Activated CD4-positive, alpha-beta T cell treated with anti-CD3 and anti-CD28 coated beads, Interleukin-2, amount 10 ng/mL, durations not matched to agents 24 days and 14 days (primary cell): Measurements from ENCODE around the gene UBR7. TPM values are rescaled to one million over a fixed set of nuclear protein-coding genes. Genes with fewer than 3 reads are reported as not detected.
"Not testable (repeated sequence)": the region's sequence is repeated elsewhere in the genome, so short reads cannot be mapped to it uniquely, and the experiment has no call there.

ENCODE experiments used
- DNase-seq: peaks from one replicate; pipeline ENCODE4 v3.0.0; 2022
- H3K27ac Mint-ChIP-seq: one replicate; pipeline ENCODE4 v1.8.0; 2022; ENCODE audit warnings: mild to moderate bottlenecking, mixed read lengths
- H3K27me3 Mint-ChIP-seq: one replicate; pipeline ENCODE4 v1.8.0; 2022; ENCODE audit warnings: mixed read lengths
- H3K36me3 Mint-ChIP-seq: one replicate; pipeline ENCODE4 v1.8.0; 2022; ENCODE audit warnings: low read depth, mild to moderate bottlenecking, mixed read lengths
- H3K4me1 Mint-ChIP-seq: one replicate; pipeline ENCODE4 v1.8.0; 2021; ENCODE audit warnings: mixed read lengths
- H3K4me3 Mint-ChIP-seq: one replicate; pipeline ENCODE4 v1.8.0; 2022; ENCODE audit warnings: mild to moderate bottlenecking, moderate library complexity, mixed read lengths
- H3K9me3 Mint-ChIP-seq: one replicate; pipeline ENCODE4 v1.8.0; 2021; ENCODE audit warnings: mixed read lengths
- intact Hi-C: fragments of 100-400 bp; cut with micrococcal nuclease; formaldehyde crosslinking; loops from one replicate; pipeline ENCODE4 v1.15.1; 2023
- total RNA-seq: library from RNA; stranded (reverse); gene quantifications from 2 replicates; pipeline ENCODE4 v1.2.3, GENCODE V29; 2022

The UBR7 gene
- 32.5 and 35.3 TPM in 2 replicates for total RNA-seq

GRCh38 chr14:93206793-93207467 lies at the start of gene UBR7, which contains the start of gene GON7:
UBR7 (plus strand) TSS chr14:93207256; CDS start chr14:93207292, 36 bp downstream.
GON7 (minus strand) TSS chr14:93207065; CDS start chr14:93207037, 28 bp downstream.
- peak; percentile 98 for DNase-seq
- H3K27me3 Mint-ChIP-seq, result no peaks in the 10 kb centered on the region
- peak within 1 kb of the TSS; percentile 97 for H3K27ac Mint-ChIP-seq
- intact Hi-C loops, result loop anchor here (1.0 to 5.0 kb wide), 4 partner anchors 22 to 412 kb away; partner anchors contain the start of genes BTBD7, GOLGA5, ITPK1 and LYSET
- no peaks in the 10 kb centered on the region for H3K9me3 Mint-ChIP-seq
- H3K4me3 Mint-ChIP-seq, result peak within 1 kb of the TSS; percentile 74
- H3K4me1 Mint-ChIP-seq, result peaks cover 32% of the 10 kb centered on the region
- H3K36me3 Mint-ChIP-seq, result peaks cover 15% of the 10 kb centered on the region

GRCh38 chr14:93158349-93158748 lies 48.7 kb upstream of the UBR7 start:
- H3K36me3 Mint-ChIP-seq, H3K27me3 Mint-ChIP-seq, H3K4me3 Mint-ChIP-seq, H3K4me1 Mint-ChIP-seq, H3K9me3 Mint-ChIP-seq, intact Hi-C loops, H3K27ac Mint-ChIP-seq, DNase-seq: not testable (repeated sequence)

GRCh38 chr14:93159625-93160352 lies 47.3 kb upstream of the UBR7 start:
- H3K27me3 Mint-ChIP-seq, H3K9me3 Mint-ChIP-seq, intact Hi-C loops, H3K4me3 Mint-ChIP-seq, H3K4me1 Mint-ChIP-seq, DNase-seq, H3K36me3 Mint-ChIP-seq, H3K27ac Mint-ChIP-seq: not testable (repeated sequence)

GRCh38 chr14:93160353-93160801 lies 46.7 kb upstream of the UBR7 start:
- no peaks in the 10 kb centered on the region for H3K9me3 Mint-ChIP-seq
- H3K36me3 Mint-ChIP-seq, result no peaks in the 10 kb centered on the region
- H3K4me1 Mint-ChIP-seq, result no peaks in the 10 kb centered on the region
- no peak for DNase-seq
- intact Hi-C loops, result no loop called here
- no peak overlapping the region for H3K4me3 Mint-ChIP-seq
- H3K27me3 Mint-ChIP-seq, result peaks cover 2% of the 10 kb centered on the region
- H3K27ac Mint-ChIP-seq, result no peak overlapping the region

GRCh38 chr14:93161411-93161940 lies 45.6 kb upstream of the UBR7 start:
- Mint-ChIP-seq H3K4me1 (no peaks in the 10 kb centered on the region), H3K4me3 (no peak overlapping the region), H3K36me3 (no peaks in the 10 kb centered on the region), H3K27ac (no peak overlapping the region), H3K9me3 (no peaks in the 10 kb centered on the region), H3K27me3 (peaks cover 2% of the 10 kb centered on the region)
- DNase-seq, result no peak
- intact Hi-C loops, result no loop called here

- Mint-ChIP-seq H3K36me3 (no peaks in the 10 kb centered on the region), H3K4me3 (no peak overlapping the region), H3K27me3 (no peaks in the 10 kb centered on the region), H3K4me1 (no peaks in the 10 kb centered on the region), H3K27ac (no peak overlapping the region), H3K9me3 (no peaks in the 10 kb centered on the region)
- no peak for DNase-seq
- intact Hi-C loops, result no loop called here
These were observed 43.5 kb upstream of the UBR7 start for GRCh38 chr14:93163564-93163963.

- H3K27me3 Mint-ChIP-seq, DNase-seq, H3K27ac Mint-ChIP-seq, H3K36me3 Mint-ChIP-seq, H3K9me3 Mint-ChIP-seq, H3K4me1 Mint-ChIP-seq, H3K4me3 Mint-ChIP-seq, intact Hi-C loops: not testable (repeated sequence)
These were observed 41.5 kb upstream of the UBR7 start for GRCh38 chr14:93165271-93166265.

GRCh38 chr14:93168610-93169009 lies 38.4 kb upstream of the UBR7 start:
- H3K4me3 Mint-ChIP-seq, DNase-seq, H3K36me3 Mint-ChIP-seq, intact Hi-C loops, H3K4me1 Mint-ChIP-seq, H3K9me3 Mint-ChIP-seq, H3K27me3 Mint-ChIP-seq, H3K27ac Mint-ChIP-seq: not testable (repeated sequence)

- H3K27ac Mint-ChIP-seq, H3K36me3 Mint-ChIP-seq, H3K27me3 Mint-ChIP-seq, H3K4me3 Mint-ChIP-seq, H3K4me1 Mint-ChIP-seq, intact Hi-C loops, H3K9me3 Mint-ChIP-seq, DNase-seq: not testable (repeated sequence)
These were observed 37.4 kb upstream of the UBR7 start for GRCh38 chr14:93169619-93170018.

GRCh38 chr14:93170141-93170540 lies 36.9 kb upstream of the UBR7 start:
- DNase-seq, H3K36me3 Mint-ChIP-seq, H3K9me3 Mint-ChIP-seq, intact Hi-C loops, H3K4me3 Mint-ChIP-seq, H3K27me3 Mint-ChIP-seq, H3K4me1 Mint-ChIP-seq, H3K27ac Mint-ChIP-seq: not testable (repeated sequence)

GRCh38 chr14:93171376-93171775 lies 35.7 kb upstream of the UBR7 start:
- H3K9me3 Mint-ChIP-seq, result no peaks in the 10 kb centered on the region
- H3K4me3 Mint-ChIP-seq, result no peak overlapping the region
- H3K4me1 Mint-ChIP-seq, result peaks cover 2% of the 10 kb centered on the region
- DNase-seq, result no peak
- peaks cover 3% of the 10 kb centered on the region for H3K27me3 Mint-ChIP-seq
- intact Hi-C loops, result no loop called here
- H3K36me3 Mint-ChIP-seq, result no peaks in the 10 kb centered on the region
- H3K27ac Mint-ChIP-seq, result no peak overlapping the region

- peaks cover 3% of the 10 kb centered on the region for H3K27me3 Mint-ChIP-seq
These were observed 33.1 kb upstream of the UBR7 start for GRCh38 chr14:93173943-93174395.

GRCh38 chr14:93174731-93175130 lies 32.3 kb upstream of the UBR7 start:
- intact Hi-C loops, result loop anchor here (5.0 kb wide), 1 partner anchor 222 kb away; no protein-coding TSS in a partner anchor
- H3K4me1 Mint-ChIP-seq, H3K27me3 Mint-ChIP-seq, DNase-seq, H3K4me3 Mint-ChIP-seq, H3K36me3 Mint-ChIP-seq, H3K27ac Mint-ChIP-seq, H3K9me3 Mint-ChIP-seq: not testable (repeated sequence)

More at GRCh38 chr14:93173943-93174395, 33.1 kb upstream of the UBR7 start:
- Mint-ChIP-seq H3K4me3 (no peak overlapping the region), H3K36me3 (no peaks in the 10 kb centered on the region), H3K27ac (no peak overlapping the region), H3K4me1 (peaks cover 7% of the 10 kb centered on the region), H3K9me3 (no peaks in the 10 kb centered on the region)
- DNase-seq, result no peak
- intact Hi-C loops, result no loop called here
